Hepatocyte (in vitro differentiated cells): Measurements from ENCODE around the gene CSNK1D. TPM values are rescaled to one million over a fixed set of nuclear protein-coding genes. Genes with fewer than 3 reads are reported as not detected.

Experiments
- DNase-seq: peaks from one replicate; pipeline ENCODE4 v3.0.0-alpha.2; 2016; ENCODE audit warnings: low spot score
- H2AFZ ChIP-seq: fragments of 200-600 bp; sonication (generic); 2 replicates; pipeline ENCODE4 v1.6.0; 2016; ENCODE audit warnings: antibody characterized with exemption, mild to moderate bottlenecking
- H3K27ac ChIP-seq: fragments of 200-600 bp; sonication (generic); 2 replicates; pipeline ENCODE4 v1.5.1; 2016; ENCODE audit warnings: mild to moderate bottlenecking
- H3K27me3 ChIP-seq: fragments of 200-600 bp; sonication (generic); 2 replicates; pipeline ENCODE4 v1.6.1; 2016
- H3K36me3 ChIP-seq: fragments of 200-600 bp; sonication (generic); replicated peaks from 2 replicates; pipeline ENCODE4 v1.5.1; 2016; ENCODE audit warnings: low read depth; ENCODE audit not compliant: insufficient read depth
- H3K4me1 ChIP-seq: fragments of 200-600 bp; sonication (generic); 2 replicates; pipeline ENCODE4 v1.5.1; 2016; ENCODE audit warnings: mild to moderate bottlenecking, moderate library complexity; ENCODE audit not compliant: insufficient read depth
- H3K4me2 ChIP-seq: fragments of 200-600 bp; sonication (generic); 2 replicates; pipeline ENCODE4 v1.6.0; 2016
- H3K4me3 ChIP-seq: fragments of 200-600 bp; sonication (generic); 2 replicates; pipeline ENCODE4 v1.5.1; 2016; ENCODE audit warnings: mild to moderate bottlenecking
- H3K79me2 ChIP-seq: fragments of 200-600 bp; sonication (generic); 2 replicates; pipeline ENCODE4 v1.6.0; 2017; ENCODE audit warnings: mild to moderate bottlenecking
- H3K9me2 ChIP-seq: fragments of 200-600 bp; sonication (generic); replicated peaks from 2 replicates; pipeline ENCODE4 v1.6.0; 2017; ENCODE audit warnings: mild to moderate bottlenecking; ENCODE audit not compliant: insufficient read depth
- H3K9me3 ChIP-seq: fragments of 200-600 bp; sonication (generic); 2 replicates; pipeline ENCODE4 v1.5.1; 2016; ENCODE audit warnings: low read depth, mild to moderate bottlenecking
- H4K20me1 ChIP-seq: fragments of 200-600 bp; sonication (generic); 2 replicates; pipeline ENCODE4 v1.6.0; 2016; ENCODE audit warnings: mild to moderate bottlenecking; ENCODE audit not compliant: insufficient read depth, poor library complexity, severe bottlenecking
- EZH2 ChIP-seq: fragments of 200-600 bp; sonication (generic); IDR thresholded peaks from 2 replicates; pipeline ENCODE4 v1.6.1; 2016; ENCODE audit warnings: antibody characterized with exemption, mild to moderate bottlenecking, borderline replicate concordance
- EZH2phosphoT487 ChIP-seq: fragments of 200-600 bp; sonication (generic); IDR thresholded peaks from one replicate; pipeline ENCODE4 v1.6.1; 2018; ENCODE audit warnings: antibody characterized with exemption, mild to moderate bottlenecking, low read depth, moderate library complexity; ENCODE audit not compliant: unreplicated experiment, severe bottlenecking
- WGBS: methylation state at CpG from one replicate; pipeline ENCODE4 v1.1.6; 2016; ENCODE audit warnings: low lambda C conversion rate; ENCODE audit errors: missing lambda C conversion rate; 5-methylcytosine and 5-hydroxymethylcytosine counted together
- polyA plus RNA-seq: library from polyadenylated mRNA; unstranded; fragments of >200 nt; fragmentation: Nextera tagmentation; extraction: Ambion mirVana; gene quantifications from 2 replicates; pipeline ENCODE4 v1.2.1, GENCODE V29; 2016
- total RNA-seq: library from RNA; depleted of rRNA; stranded (reverse); fragments of >200 nt; gene quantifications from 2 replicates; pipeline ENCODE4 v1.2.3, GENCODE V29; 2014
- TF ChIP-seq, protein P1 (sequence below): fragments of 200-600 bp; sonication (generic); IDR thresholded peaks from 2 replicates; pipeline ENCODE4 v1.5.1; 2016; ENCODE audit warnings: antibody characterized with exemption, mild to moderate bottlenecking; ENCODE audit not compliant: poor library complexity

CSNK1D gene
- total and polyA plus RNA-seq, 2 experiments from 2014 or later, result 72.5 to 152 TPM

DNA sequence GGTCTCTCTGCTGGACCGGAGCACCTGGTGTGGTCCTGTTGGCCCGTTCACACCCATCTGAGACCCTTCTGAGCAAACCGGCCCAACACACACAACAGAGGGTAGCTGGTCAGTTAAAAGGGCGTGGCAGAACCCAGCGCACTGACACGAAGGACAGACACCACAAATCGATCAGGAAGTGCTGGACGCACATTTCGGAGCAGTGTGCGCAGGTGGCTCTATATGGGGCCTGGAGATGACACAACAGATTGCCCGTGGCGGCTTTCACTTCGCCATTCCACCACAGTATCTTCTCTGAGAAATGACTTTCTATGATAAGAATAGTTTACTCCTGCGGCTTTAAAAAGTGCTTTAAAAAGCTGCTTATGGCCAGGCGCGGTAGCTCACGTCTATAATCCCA, 73.4 kb downstream of the CSNK1D start:
- TF ChIP-seq EZH2phosphoT487 (no peak), EZH2 (no peak)
- TF ChIP-seq, protein P1, sequence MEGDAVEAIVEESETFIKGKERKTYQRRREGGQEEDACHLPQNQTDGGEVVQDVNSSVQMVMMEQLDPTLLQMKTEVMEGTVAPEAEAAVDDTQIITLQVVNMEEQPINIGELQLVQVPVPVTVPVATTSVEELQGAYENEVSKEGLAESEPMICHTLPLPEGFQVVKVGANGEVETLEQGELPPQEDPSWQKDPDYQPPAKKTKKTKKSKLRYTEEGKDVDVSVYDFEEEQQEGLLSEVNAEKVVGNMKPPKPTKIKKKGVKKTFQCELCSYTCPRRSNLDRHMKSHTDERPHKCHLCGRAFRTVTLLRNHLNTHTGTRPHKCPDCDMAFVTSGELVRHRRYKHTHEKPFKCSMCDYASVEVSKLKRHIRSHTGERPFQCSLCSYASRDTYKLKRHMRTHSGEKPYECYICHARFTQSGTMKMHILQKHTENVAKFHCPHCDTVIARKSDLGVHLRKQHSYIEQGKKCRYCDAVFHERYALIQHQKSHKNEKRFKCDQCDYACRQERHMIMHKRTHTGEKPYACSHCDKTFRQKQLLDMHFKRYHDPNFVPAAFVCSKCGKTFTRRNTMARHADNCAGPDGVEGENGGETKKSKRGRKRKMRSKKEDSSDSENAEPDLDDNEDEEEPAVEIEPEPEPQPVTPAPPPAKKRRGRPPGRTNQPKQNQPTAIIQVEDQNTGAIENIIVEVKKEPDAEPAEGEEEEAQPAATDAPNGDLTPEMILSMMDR, result no peak
- Histone ChIP-seq H3K27ac (no peak overlapping the region), H3K4me2 (no peak overlapping the region), H3K9me2 (no peaks in the 10 kb centered on the region), H4K20me1 (no peaks in the 10 kb centered on the region), H2AFZ (no peak overlapping the region), H3K36me3 (no peaks in the 10 kb centered on the region), H3K4me1 (peaks cover 3% of the 10 kb centered on the region), H3K27me3 (no peaks in the 10 kb centered on the region), H3K4me3 (no peak overlapping the region), H3K79me2 (no peaks in the 10 kb centered on the region), H3K9me3 (no peaks in the 10 kb centered on the region)
- 96% methylated on average over 17 of the region's 17 CpGs for WGBS
- DNase-seq, result no peak

DNA sequence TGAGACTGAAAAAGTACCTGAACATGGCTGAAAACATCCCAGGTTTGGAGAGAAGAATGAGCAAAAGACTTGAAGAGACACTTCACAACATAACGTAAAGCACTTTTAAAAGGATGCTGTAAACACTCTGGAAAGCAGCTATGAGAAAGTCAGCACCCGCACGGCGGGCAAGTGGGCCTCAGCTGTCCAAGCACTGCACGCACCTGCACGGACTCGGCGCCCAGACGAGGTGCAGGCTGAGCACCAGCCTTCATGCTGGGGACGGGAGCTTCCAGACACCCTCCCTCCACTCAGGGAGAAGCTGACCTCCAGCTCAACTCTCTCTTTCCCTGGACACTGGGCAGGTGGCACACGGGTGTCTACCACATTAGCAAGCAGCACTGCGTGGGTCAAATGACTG, 74.0 kb downstream of the CSNK1D start:
- Histone ChIP-seq H3K36me3 (no peaks in the 10 kb centered on the region), H3K4me2 (no peak overlapping the region), H3K4me1 (no peaks in the 10 kb centered on the region), H4K20me1 (no peaks in the 10 kb centered on the region), H3K9me2 (no peaks in the 10 kb centered on the region), H3K9me3 (no peaks in the 10 kb centered on the region), H3K79me2 (no peaks in the 10 kb centered on the region), H3K27ac (no peak overlapping the region), H3K27me3 (no peaks in the 10 kb centered on the region), H2AFZ (no peak overlapping the region), H3K4me3 (no peak overlapping the region)
- TF ChIP-seq EZH2 (no peak), EZH2phosphoT487 (no peak)
- TF ChIP-seq, protein P1, result no peak
- DNase-seq, result no peak
- WGBS, result 94% methylated on average over 12 of the region's 12 CpGs

DNA sequence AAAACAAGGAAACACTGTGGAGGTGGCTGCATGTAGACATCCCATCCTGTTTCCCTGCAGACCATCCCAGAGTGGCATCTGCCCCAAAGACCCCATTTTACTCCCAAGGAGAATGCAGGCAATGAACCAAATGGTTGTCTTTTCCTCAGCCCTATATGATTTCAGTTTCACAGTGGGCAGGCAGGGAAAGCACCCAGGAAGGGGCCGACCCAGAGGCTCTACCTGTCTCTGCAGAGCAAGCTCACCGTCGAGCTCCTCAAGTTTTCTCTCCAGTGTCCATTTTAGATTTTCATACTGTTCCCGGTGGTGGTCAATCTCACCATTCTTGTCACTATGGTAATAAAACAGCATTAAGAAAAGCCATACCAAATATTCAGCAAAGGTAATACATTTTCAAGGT, 75.4 kb downstream of the CSNK1D start:
- H3K9me3 ChIP-seq, result no peaks in the 10 kb centered on the region
- TF ChIP-seq EZH2 (no peak), EZH2phosphoT487 (no peak)
- TF ChIP-seq, protein P1, result no peak
- no peaks in the 10 kb centered on the region for H3K27me3 ChIP-seq
- no peaks in the 10 kb centered on the region for H3K79me2 ChIP-seq
- no peaks in the 10 kb centered on the region for H3K36me3 ChIP-seq
- H3K4me2 ChIP-seq, result no peak overlapping the region
- no peaks in the 10 kb centered on the region for H3K4me1 ChIP-seq
- DNase-seq, result no peak
- no peak overlapping the region for H3K27ac ChIP-seq
- 98% methylated on average over 4 of the region's 4 CpGs for WGBS
- H3K4me3 ChIP-seq, result no peak overlapping the region
- H4K20me1 ChIP-seq, result no peaks in the 10 kb centered on the region
- no peak overlapping the region for H2AFZ ChIP-seq
- H3K9me2 ChIP-seq, result no peaks in the 10 kb centered on the region
